Measurements from ENCODE around the gene PPP2R2B.

The PPP2R2B gene

DNA sequence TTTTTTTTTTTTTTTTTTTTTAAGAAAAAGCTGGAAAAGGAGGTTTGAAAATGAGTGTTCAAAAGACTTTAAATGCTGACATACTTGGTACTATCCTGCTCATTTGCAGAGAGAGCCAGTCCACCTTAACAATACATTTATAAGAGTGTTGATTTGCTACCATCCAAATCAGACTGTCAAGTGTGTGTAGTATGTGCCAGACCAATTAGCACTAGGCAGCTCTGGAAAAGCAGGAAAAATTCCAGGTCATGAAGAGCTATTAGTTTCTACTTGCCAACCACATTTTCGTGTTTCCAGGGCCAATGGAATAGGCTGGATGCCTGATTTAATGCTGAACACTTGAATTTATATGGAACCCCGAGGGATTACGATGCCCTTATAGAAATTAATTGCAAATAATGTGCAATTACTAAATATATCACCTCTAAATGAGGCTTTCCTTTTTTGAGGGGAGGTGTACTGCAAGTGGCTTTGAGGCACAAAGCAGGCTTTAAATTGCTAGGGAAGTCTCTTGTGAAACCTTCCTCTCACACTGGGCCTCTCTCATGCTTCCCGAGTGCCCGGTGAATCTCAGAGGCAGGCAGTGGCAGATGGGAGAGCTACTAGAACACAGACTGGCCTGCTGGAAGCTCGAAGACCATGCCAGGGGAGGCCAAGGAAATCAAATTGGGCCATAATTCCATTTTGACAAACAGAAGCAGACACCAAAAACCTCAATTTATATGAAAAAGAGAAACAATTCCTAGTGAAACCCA, 178.7 kb downstream of the PPP2R2B start:
- DNase-seq (ENCODE audit: low read depth), result no peak

DNA sequence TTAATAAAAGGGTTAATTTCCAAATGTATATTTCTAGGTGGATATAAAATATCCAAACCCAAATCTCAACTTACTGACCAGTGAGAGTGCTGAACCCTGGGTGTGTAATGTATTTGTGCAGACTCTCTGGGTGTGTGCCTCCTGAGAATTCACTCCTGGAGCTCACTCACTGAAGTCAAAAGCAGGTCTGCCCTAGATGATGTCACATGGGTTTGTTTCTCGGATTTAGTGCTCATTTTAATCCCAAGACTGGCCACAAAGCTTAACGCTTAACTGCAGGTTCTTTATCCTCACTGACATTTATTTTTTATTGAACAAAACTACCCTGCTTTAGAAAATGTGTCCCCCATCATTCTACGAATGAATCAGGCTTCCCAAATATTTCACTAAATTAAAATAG, 179.4 kb downstream of the PPP2R2B start:
- DNase-seq (ENCODE audit: low read depth), result no peak

DNA sequence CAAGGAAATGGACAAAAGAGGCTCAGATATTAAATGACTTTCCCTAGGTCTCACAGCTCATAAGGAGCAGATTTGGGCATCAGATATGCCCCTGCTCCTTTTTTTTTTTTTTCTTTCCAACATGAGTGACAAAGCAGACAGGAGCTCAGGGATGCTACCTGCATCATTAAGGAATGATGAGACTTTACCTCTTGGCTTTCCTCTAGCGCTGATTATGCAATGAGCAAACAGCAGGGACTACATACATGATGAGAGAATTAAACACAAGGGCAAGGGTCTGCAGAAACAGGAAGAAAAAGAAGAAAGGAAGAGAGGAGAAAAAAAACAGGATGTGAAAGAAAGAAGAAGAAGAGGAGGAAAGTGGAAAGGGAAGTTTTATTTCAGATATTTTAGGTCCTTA, 179.9 kb downstream of the PPP2R2B start:
- no peak for DNase-seq (ENCODE audit: low read depth)

DNA sequence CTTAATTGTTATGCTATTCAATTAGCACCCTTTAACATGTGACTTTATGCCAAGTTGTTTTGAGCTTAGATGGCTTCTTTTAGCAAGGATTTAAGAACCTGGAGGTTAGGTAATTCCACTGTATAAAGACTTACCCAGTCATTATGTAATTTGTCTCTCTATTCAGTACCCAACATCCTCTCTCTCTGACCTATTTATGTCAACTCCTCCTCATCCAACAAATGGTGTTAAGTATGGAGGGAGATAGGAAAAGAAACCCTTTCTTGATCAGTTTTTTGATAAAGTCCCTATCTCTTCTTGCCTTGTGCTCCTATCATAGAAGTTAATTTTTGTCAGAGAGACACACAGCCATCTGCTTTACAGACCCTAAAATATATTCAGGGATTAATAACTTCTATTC, 181.3 kb downstream of the PPP2R2B start:
- DNase-seq (ENCODE audit: low read depth), result no peak

DNA sequence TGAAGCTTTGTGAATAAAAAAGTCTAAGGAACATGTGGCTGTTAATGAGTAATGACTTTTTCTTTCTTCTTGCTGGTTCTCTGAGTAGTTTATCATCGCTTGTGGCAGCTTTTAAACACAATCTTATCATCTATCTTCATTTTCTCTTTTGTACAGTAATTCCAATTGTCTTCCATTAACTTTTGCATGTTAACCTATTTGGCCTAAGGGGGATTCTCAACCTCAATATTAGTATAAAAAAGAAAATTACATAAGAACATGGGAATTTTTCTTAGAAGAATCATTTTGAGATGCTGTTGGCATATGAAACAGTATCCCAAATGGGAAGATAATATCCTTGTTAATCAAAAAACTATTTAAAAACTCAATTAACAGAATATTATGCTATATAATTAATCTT, 182.9 kb downstream of the PPP2R2B start:
- no peak for DNase-seq (ENCODE audit: low read depth)

GRCh38 chr5:146690880-146691355, 187.6 kb downstream of the PPP2R2B start:
- no peak for DNase-seq (ENCODE audit: low read depth)

- DNase-seq (ENCODE audit: low read depth), result no peak
Observed at GRCh38 chr5:146687630-146688029, 190.9 kb downstream of the PPP2R2B start.

DNA sequence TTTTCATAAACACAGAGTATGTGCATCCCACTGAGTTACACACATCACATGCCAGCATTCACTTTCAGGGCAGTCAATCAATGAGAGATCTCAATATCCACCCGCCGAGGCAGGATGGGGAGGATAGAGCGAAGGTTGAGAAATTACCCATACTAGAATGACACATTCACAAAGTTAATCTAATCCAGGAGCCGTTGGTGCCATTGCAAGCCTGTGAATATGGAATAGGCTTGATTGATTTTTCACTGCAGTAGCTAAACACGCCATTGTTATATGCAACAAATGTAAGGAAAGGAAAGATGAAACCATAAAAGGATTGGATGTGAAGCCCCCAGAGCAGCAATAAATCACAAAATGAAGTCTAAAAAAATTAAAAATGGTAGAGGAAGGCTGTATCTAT, 194.7 kb downstream of the PPP2R2B start:
- DNase-seq (ENCODE audit: low read depth), result no peak

DNA sequence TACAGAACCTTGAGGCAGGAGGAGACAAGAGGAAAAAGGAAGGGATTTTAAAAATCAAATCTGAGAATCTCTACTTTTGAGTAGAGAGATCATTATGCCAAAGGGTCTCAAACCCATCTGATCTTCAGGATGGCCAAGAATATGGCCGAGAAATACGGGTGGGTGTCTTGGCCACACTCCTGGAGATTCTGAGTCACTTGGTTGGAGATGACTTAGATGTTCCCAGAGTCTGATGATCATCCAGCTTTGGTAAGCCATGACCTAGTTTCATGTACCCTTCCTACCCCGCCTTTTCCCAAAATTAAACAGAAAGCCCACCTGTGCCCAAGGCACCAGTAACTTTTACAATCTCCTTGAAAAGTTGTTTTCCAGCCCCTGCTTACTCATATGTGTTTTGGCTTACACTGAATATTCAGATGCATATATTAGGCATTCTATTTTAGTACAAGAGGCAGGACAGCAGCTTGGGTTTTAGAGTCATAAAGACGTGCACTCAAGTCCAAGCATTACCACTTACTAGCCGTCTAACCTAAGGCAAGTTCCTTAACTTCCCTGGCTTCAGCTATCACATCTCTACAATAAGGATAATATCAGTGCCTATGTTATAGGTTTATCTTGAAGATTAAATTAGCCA, 195.5 kb downstream of the PPP2R2B start:
- DNase-seq (ENCODE audit: low read depth), result no peak

DNA sequence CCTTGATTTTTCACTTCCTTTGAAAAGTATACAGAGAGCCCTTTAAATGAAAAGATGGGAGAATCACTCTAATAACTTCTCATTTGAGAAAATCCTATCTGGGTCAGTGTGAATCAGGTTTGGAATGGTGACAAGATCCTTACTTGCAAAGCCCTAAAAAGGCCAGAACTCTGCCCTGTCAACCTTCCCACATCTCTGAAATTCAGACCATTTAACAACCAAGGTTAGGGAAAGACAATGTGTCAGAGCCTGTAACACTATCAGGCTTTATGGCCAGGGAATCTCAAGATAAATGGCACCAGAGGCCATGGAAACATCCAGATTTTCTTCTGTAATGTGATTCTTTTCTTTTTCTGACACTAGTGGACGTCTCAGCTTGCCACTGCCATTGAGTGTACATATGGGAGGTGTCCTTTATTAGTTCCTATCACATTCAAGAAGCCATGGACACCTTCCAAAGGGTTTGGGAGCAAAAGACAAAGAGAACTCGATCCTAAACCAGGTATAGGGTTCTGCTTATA, 196.9 kb downstream of the PPP2R2B start:
- DNase-seq (ENCODE audit: low read depth), result no peak

DNA sequence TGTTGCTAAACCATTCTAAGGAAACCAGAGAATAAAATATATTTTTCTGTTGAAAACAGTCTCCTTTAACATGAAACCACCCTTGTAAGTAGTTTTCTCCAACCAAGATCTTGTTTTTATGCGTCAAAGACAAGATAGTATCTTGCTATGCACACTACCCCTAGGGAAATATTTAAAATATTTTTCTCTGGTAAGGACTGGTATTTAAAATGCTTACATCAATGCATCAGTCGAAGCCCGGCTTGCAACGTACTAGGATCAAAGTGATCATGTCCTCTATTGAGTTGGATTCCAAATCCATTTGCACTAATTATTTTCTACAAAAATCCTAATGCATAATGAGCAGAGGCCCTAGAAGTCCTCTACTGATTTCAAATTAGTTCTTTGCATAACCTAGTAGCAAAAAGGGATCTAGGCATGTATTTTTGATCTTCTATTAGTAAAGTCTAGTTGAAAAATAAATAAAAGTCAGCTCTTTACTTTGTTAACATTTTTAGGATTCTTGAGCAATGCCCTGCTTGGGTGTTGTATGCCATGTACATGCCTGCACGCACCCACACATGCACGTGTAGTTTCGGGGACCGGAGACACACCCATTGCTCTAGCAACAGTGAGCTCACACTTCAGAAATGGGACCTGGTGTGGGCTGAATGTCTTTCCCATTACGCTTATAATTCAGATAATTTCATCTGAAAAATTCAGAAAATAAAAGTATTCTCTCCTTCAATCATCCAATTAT, 197.5 kb downstream of the PPP2R2B start:
- DNase-seq (ENCODE audit: low read depth), result no peak

- DNase-seq (ENCODE audit: low read depth), result no peak
Observed at GRCh38 chr5:146675636-146676035, 202.9 kb downstream of the PPP2R2B start.

- no peak for DNase-seq (ENCODE audit: low read depth)
Observed at GRCh38 chr5:146672866-146673265, 205.7 kb downstream of the PPP2R2B start.

GRCh38 chr5:146671561-146672295, 206.8 kb downstream of the PPP2R2B start:
- DNase-seq (ENCODE audit: low read depth), result no peak

- DNase-seq (ENCODE audit: low read depth), result no peak
Observed at GRCh38 chr5:146669656-146670055, 208.9 kb downstream of the PPP2R2B start.

GRCh38 chr5:146667633-146668272, 210.8 kb downstream of the PPP2R2B start:
- DNase-seq (ENCODE audit: low read depth), result no peak

DNA sequence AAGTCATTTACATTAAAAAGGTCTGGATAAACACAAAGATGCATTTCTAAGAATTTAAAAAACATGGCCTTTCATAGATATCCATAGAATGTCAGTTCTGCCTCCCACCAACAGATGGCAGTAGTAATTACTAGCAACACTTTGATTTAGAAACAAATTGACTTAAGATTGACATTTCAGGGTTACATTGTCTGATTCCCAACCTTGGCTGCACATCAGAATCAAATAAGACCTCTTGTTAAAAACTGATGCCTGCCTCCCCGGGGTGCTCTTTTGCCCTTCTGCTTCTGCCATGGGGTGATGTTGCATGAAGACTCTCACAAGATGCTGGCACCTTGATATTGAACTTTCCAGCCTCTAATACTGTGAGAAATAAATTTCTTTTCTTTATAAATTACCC, 216.3 kb downstream of the PPP2R2B start:
- DNase-seq (ENCODE audit: low read depth), result no peak

DNA sequence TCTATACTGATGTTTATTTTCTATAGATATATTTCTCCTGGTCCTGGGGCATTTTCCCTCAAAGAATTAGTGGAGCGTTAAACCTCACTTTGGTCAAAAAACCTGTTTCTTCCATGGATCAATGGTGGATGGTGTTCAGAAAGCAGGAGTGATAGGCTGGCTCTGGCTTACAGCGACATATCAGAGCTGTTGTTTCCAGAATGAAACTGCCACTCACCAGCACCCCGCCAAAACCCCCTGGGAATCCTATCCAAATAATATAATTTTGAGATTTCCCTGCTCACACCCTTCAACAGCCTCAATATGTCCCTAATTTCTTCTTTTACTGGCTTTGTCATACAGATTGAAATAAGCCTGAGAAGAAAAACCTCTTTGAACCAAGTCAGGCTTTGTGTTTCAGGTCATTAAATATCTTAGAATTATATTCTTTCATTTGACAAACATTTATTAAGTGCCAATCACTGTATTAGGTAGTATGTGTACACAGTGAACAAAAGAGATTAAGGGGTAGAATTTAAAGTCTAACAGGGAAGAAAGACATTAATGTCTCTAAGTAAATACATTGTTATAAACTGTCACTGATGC, 218.1 kb downstream of the PPP2R2B start:
- DNase-seq (ENCODE audit: low read depth), result no peak

GRCh38 chr5:146659961-146660360, 218.6 kb downstream of the PPP2R2B start:
- DNase-seq (ENCODE audit: low read depth), result no peak

DNA sequence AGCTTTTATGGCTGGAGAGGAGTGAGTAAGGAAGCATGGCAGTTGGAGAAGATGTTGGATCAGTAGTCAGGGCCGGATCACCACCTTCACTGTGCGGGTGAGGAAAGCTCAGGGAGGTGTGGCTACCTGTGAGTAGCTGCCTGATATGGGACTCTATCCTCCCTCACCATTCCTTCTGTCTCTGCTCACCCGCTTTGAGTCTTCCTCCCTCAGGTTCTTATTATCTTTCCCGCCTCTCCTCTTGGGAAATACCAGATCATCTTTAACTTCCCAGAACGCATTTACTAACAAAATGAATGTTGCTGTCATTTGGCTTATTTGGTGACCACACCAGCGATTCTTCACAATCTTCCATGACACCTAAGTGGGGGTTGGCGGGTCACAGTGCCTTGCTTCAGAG, 221.9 kb downstream of the PPP2R2B start:
- no peak for DNase-seq (ENCODE audit: low read depth)

DNA sequence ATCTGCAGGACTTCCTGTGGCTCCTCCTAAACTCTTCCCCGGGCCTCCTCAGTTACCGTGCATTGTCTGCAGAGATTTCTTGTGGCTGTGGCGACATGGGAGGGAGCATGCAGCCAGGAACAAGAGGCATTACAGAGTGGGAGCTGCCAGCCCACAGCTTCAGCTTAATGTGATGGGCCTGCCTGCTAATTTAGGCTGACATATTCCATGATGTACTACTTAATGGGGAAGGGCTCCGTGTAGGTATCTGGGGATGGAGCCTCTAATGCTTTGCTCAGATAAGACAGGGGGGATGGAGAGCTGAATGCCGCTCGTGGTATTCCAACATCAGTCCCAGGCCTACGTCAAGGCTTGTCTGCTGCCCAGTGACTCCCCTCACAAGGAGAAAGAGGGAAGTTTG, 225.0 kb downstream of the PPP2R2B start:
- DNase-seq (ENCODE audit: low read depth), result no peak

All from stimulated activated CD8-positive, alpha-beta memory T cell treated with anti-CD3 and anti-CD28 coated beads, Interleukin-4, amount 100 ng/mL, for 24 hours (primary cell).